ENCODE data around the gene WTAP.
"Not testable (repeated sequence)": the region's sequence is repeated elsewhere in the genome, so short reads cannot be mapped to it uniquely, and the experiment has no call there.

The WTAP gene

GRCh38 chr6:159726918-159727716 lies at the start of gene WTAP:
WTAP (plus strand) TSS chr6:159727506; CDS start chr6:159736266, 8,760 bp downstream.
- peak; percentile 97 for DNase-seq

GRCh38 chr6:159677506-159678165 lies 49.7 kb upstream of the WTAP start:
- no peak for DNase-seq

GRCh38 chr6:159678574-159678973 lies 48.7 kb upstream of the WTAP start:
- no peak for DNase-seq

- no peak for DNase-seq
These were observed 47.9 kb upstream of the WTAP start for GRCh38 chr6:159679091-159680077.

- DNase-seq: no peak
These were observed 47.2 kb upstream of the WTAP start for GRCh38 chr6:159680104-159680503.

- no peak for DNase-seq
These were observed 46.0 kb upstream of the WTAP start for GRCh38 chr6:159681191-159681880.

GRCh38 chr6:159682295-159682694 lies 45.0 kb upstream of the WTAP start:
- no peak for DNase-seq

GRCh38 chr6:159682810-159683209 lies 44.5 kb upstream of the WTAP start:
- DNase-seq: no peak

- DNase-seq: no peak
These were observed 43.3 kb upstream of the WTAP start for GRCh38 chr6:159684013-159684304.

- DNase-seq: no peak
These were observed 41.3 kb upstream of the WTAP start for GRCh38 chr6:159686040-159686439.

- DNase-seq: no peak
These were observed 40.6 kb upstream of the WTAP start for GRCh38 chr6:159686703-159687102.

- DNase-seq: no peak
These were observed 40.0 kb upstream of the WTAP start for GRCh38 chr6:159687341-159687740.

- no peak for DNase-seq
These were observed 38.9 kb upstream of the WTAP start for GRCh38 chr6:159688266-159688905.

- no peak for DNase-seq
These were observed 38.3 kb upstream of the WTAP start for GRCh38 chr6:159689001-159689400.

GRCh38 chr6:159690135-159690534 lies 37.2 kb upstream of the WTAP start:
- DNase-seq: not testable (repeated sequence)

- no peak for DNase-seq
These were observed 36.0 kb upstream of the WTAP start for GRCh38 chr6:159691133-159691962.

GRCh38 chr6:159691963-159692287 lies 35.4 kb upstream of the WTAP start:
- no peak for DNase-seq

- peak; percentile 64 for DNase-seq
These were observed 34.8 kb upstream of the WTAP start for GRCh38 chr6:159692303-159693127.

GRCh38 chr6:159693128-159693893 lies 34.0 kb upstream of the WTAP start, which contains the start of gene SOD2:
SOD2 (minus strand) TSS chr6:159693241; CDS start chr6:159693167, 74 bp downstream.
- peak; percentile 79 for DNase-seq
